H1 (cell line): ENCODE measurements around the gene CDADC1. TPM values are rescaled to one million over a fixed set of nuclear protein-coding genes. Genes with fewer than 3 reads are reported as not detected.
A peak's percentile ranks its signal among the peaks of the same experiment; 100 is the strongest.

ENCODE experiments used
- CTCF ChIA-PET: fragments of 300-600 bp; sonication (Branson Sonifier 250); formaldehyde crosslinking; loops from one replicate; lab custom pipeline; 2021; ENCODE audit not compliant: partially characterized antibody; lab: Charles Lee
- POLR2A ChIA-PET: fragments of 300-600 bp; sonication (Branson Sonifier 250); formaldehyde crosslinking; loops from one replicate; lab custom pipeline; 2021; ENCODE audit warnings: inconsistent platforms; ENCODE audit not compliant: partially characterized antibody; lab: Charles Lee
- DNase-seq, 2 experiments: peaks; one replicate each; pipeline versions ENCODE4 v3.0.0 to v3.0.0-alpha.2; 2010 to 2022; ENCODE audit warnings: low spot score in 2 of 2, low read depth in 1 of 2, mixed read lengths in 1 of 2
- FAIRE-seq: peaks from 2 replicates; lab custom pipeline; 2011; peaks lifted over from hg19 to GRCh38; lab: Jason Lieb, UNC
- H2AFZ ChIP-seq: 2 replicates; pipeline ENCODE4 v1.8.1; 2012; ENCODE audit warnings: low read length, inconsistent platforms
- H2AK5ac ChIP-seq: 2 replicates; pipeline ENCODE4 v1.6.1; 2013; ENCODE audit warnings: low read depth, low read length
- H2BK120ac ChIP-seq: replicated peaks from 2 replicates; pipeline ENCODE3; 2013; ENCODE audit warnings: low read depth, low read length, inconsistent platforms
- H2BK12ac ChIP-seq: 2 replicates; pipeline ENCODE4 v1.6.1; 2013; ENCODE audit warnings: low read depth, low read length
- H2BK15ac ChIP-seq: 2 replicates; pipeline ENCODE4 v1.6.1; 2013; ENCODE audit warnings: low read length
- H2BK20ac ChIP-seq: 2 replicates; pipeline ENCODE4 v1.6.1; 2013; ENCODE audit warnings: low read length
- H2BK5ac ChIP-seq: 2 replicates; pipeline ENCODE4 v1.6.1; 2013; ENCODE audit warnings: low read depth, low read length
- H3K14ac ChIP-seq: 2 replicates; pipeline ENCODE4 v1.6.1; 2013; ENCODE audit warnings: inconsistent platforms; ENCODE audit not compliant: insufficient read length
- H3K18ac ChIP-seq: 2 replicates; pipeline ENCODE4 v1.6.1; 2013; ENCODE audit warnings: low read length; ENCODE audit errors: extremely low read depth
- H3K23ac ChIP-seq: 2 replicates; pipeline ENCODE4 v1.6.1; 2013; ENCODE audit warnings: inconsistent platforms; ENCODE audit not compliant: insufficient read length
- H3K23me2 ChIP-seq: 2 replicates; pipeline ENCODE4 v1.6.1; 2013; ENCODE audit warnings: low read depth, low read length
- H3K27ac ChIP-seq: 2 replicates; pipeline ENCODE4 v1.6.1; 2011; ENCODE audit warnings: low read depth, low read length, inconsistent platforms
- H3K27me3 ChIP-seq, 4 experiments: replicated peaks in 1 of 4; 1 replicate in 1 of 4; 2 replicates in 3 of 4; pipeline versions ENCODE4 v1.6.1 to v1.8.1; 2011 to 2013; ENCODE audit warnings: low read length in 3 of 4, mild to moderate bottlenecking in 3 of 4, inconsistent platforms in 2 of 4, mixed read lengths in 2 of 4, moderate library complexity in 1 of 4; ENCODE audit not compliant: control insufficient read depth in 3 of 4, insufficient read depth in 3 of 4; ENCODE audit errors: extremely low read depth in 1 of 4
- H3K36me3 ChIP-seq, 4 experiments: 2 replicates each; pipeline versions ENCODE4 v1.6.1 to v1.8.1; 2011 to 2013; ENCODE audit warnings: mild to moderate bottlenecking in 4 of 4, low read length in 3 of 4, moderate library complexity in 2 of 4, control low read depth in 1 of 4, inconsistent platforms in 1 of 4; ENCODE audit not compliant: insufficient read depth in 4 of 4, control insufficient read depth in 2 of 4
- H3K4ac ChIP-seq: replicated peaks from 2 replicates; pipeline ENCODE3; 2013; ENCODE audit warnings: low read length, low read depth, mixed read lengths, inconsistent platforms; ENCODE audit not compliant: insufficient read length
- H3K4me1 ChIP-seq, 4 experiments: replicated peaks in 1 of 4; 1 replicate in 1 of 4; 2 replicates in 3 of 4; pipeline versions ENCODE4 v1.6.1 to v1.8.1; 2011 to 2013; ENCODE audit warnings: low read length in 3 of 4, inconsistent platforms in 2 of 4, mixed read lengths in 1 of 4; ENCODE audit not compliant: insufficient read depth in 4 of 4, control insufficient read depth in 3 of 4
- H3K4me2 ChIP-seq, 2 experiments: 2 replicates each; pipeline versions ENCODE4 v1.6.1 to v1.8.1; 2011 to 2013; ENCODE audit warnings: low read depth in 2 of 2, low read length in 2 of 2, control low read depth in 1 of 2, inconsistent platforms in 1 of 2, mild to moderate bottlenecking in 1 of 2; ENCODE audit not compliant: insufficient read depth in 1 of 2
- H3K4me3 ChIP-seq, 4 experiments: fragments of 200-600, 300-600 bp in 1 of 4; sonication (generic), shearing (Covaris generic), sonication (Bioruptor Twin) in 1 of 4; 2 replicates each; pipeline versions ENCODE4 v1.5.1 to v1.8.1; 2011 to 2016; ENCODE audit warnings: low read length in 4 of 4, low read depth in 3 of 4, control low read depth in 2 of 4, inconsistent platforms in 2 of 4, mild to moderate bottlenecking in 2 of 4, mixed read lengths in 1 of 4, moderate library complexity in 1 of 4; ENCODE audit not compliant: insufficient read depth in 2 of 4; ENCODE audit errors: extremely low read depth in 1 of 4
- H3K56ac ChIP-seq: replicated peaks from 2 replicates; pipeline ENCODE3; 2013; ENCODE audit warnings: low read depth, mild to moderate bottlenecking, mixed read lengths, low read length, inconsistent platforms; ENCODE audit not compliant: insufficient read length
- H3K79me1 ChIP-seq: 2 replicates; pipeline ENCODE4 v1.6.1; 2013; ENCODE audit warnings: low read depth, low read length, control low read depth
- H3K79me2 ChIP-seq, 2 experiments: 2 replicates each; pipeline versions ENCODE4 v1.6.1 to v1.8.1; 2012 to 2013; ENCODE audit warnings: low read length in 2 of 2, mild to moderate bottlenecking in 2 of 2, inconsistent platforms in 1 of 2; ENCODE audit not compliant: insufficient read depth in 2 of 2, control insufficient read depth in 1 of 2
- H3K9ac ChIP-seq, 4 experiments: replicated peaks in 1 of 4; 1 replicate in 1 of 4; 2 replicates in 3 of 4; pipeline versions ENCODE4 v1.6.1 to v1.8.1; 2011 to 2013; ENCODE audit warnings: low read depth in 3 of 4, low read length in 3 of 4, control low read depth in 2 of 4, mild to moderate bottlenecking in 2 of 4, moderate library complexity in 2 of 4, inconsistent platforms in 1 of 4; ENCODE audit errors: extremely low read depth in 1 of 4
- H3K9me3 ChIP-seq, 2 experiments: 2 replicates each; pipeline versions ENCODE4 v1.6.1 to v1.8.1; 2012 to 2013; ENCODE audit warnings: mild to moderate bottlenecking in 2 of 2, moderate library complexity in 2 of 2, control low read depth in 1 of 2, inconsistent platforms in 1 of 2, low read depth in 1 of 2, low read length in 1 of 2, mixed read lengths in 1 of 2; ENCODE audit not compliant: insufficient read depth in 2 of 2
- H4K20me1 ChIP-seq, 2 experiments: replicated peaks in 1 of 2; 2 replicates each; pipeline versions ENCODE3 to v1.8.1; 2011 to 2013; ENCODE audit warnings: inconsistent platforms in 2 of 2, low read length in 2 of 2, mild to moderate bottlenecking in 1 of 2; ENCODE audit not compliant: insufficient read depth in 2 of 2, control insufficient read depth in 1 of 2
- H4K5ac ChIP-seq: 2 replicates; pipeline ENCODE4 v1.6.1; 2013; ENCODE audit warnings: low read length, low read depth, mixed read lengths, inconsistent platforms; ENCODE audit not compliant: insufficient read length
- H4K8ac ChIP-seq: 2 replicates; pipeline ENCODE4 v1.8.0; 2013; ENCODE audit warnings: mild to moderate bottlenecking, moderate library complexity, low read length, inconsistent platforms; ENCODE audit not compliant: insufficient read depth; ENCODE audit errors: extremely low read depth
- H4K91ac ChIP-seq: replicated peaks from 2 replicates; pipeline ENCODE3; 2013; ENCODE audit warnings: low read length, mixed read lengths, inconsistent platforms; ENCODE audit not compliant: insufficient read length
- RNF2 ChIP-seq: fragments of 200-900, 300-1000 bp; sonication (generic); IDR thresholded peaks from 2 replicates; pipeline ENCODE4 v1.7.1; 2016; ENCODE audit warnings: borderline replicate concordance, low read depth, mild to moderate bottlenecking, antibody characterized with exemption, low read length; ENCODE audit not compliant: poor library complexity, severe bottlenecking; ENCODE audit errors: missing control alignments
- WGBS, 2 experiments: shearing (Covaris generic) in 1 of 2; methylation state at CpG; one replicate each; pipeline versions ENCODE4 v1.1.6 to v1.1.7; 2013 to 2015; ENCODE audit warnings: low lambda C conversion rate in 2 of 2, mixed read lengths in 2 of 2, inconsistent platforms in 1 of 2, low coverage in 1 of 2, missing lambda C conversion rate in 1 of 2; ENCODE audit not compliant: insufficient replicate concordance in 2 of 2, insufficient coverage in 1 of 2, insufficient read length in 1 of 2; ENCODE audit errors: extremely low coverage in 1 of 2, missing lambda C conversion rate in 1 of 2; 5-methylcytosine and 5-hydroxymethylcytosine counted together
- polyA plus RNA-seq, 7 experiments: library from polyadenylated mRNA; depleted of rRNA in 3 of 7; stranded (reverse) in 5 of 7; unstranded in 2 of 7; fragments of >200 nt in 5 of 7; fragments of 200-250 nt in 2 of 7; gene quantifications; 1 replicate in 5 of 7; 2 replicates in 1 of 7; 4 replicates in 1 of 7; pipeline versions ENCODE4 v1.2.1 to v1.2.3, GENCODE V29; 2011 to 2013; ENCODE audit warnings: missing spikeins in 2 of 7, mixed read lengths in 2 of 7
- total RNA-seq: library from RNA; stranded (reverse); fragmentation: NEBNext Ultra II Directional; extraction: Animal tissue kit (Norgen Biotek cat#: 25700); gene quantifications from 2 replicates; pipeline ENCODE4 v1.2.1, GENCODE V29; 2021

The CDADC1 gene
- total and polyA plus RNA-seq, 2 of the 8 experiments (the other 6 are each of a cell fraction or from before 2014, with no cell fraction given): 0.98 to 2.7 TPM

GRCh38 chr13:49303533-49304252 is 56.0 kb downstream of the CDADC1 start:
- FAIRE-seq: no peak
- 87% methylated on average over 11 of the region's 11 CpGs; no CpG with 5 or more reads in 1 of the 2 experiments for WGBS, 2 experiments
- H3K4me2 ChIP-seq: no peak overlapping the region
- H3K27me3 ChIP-seq: peaks cover 0 to 2% (median 0%) of the 10 kb centered on the region in 4 experiments; a peak in 1 of 7 replicates
- no peaks in the 10 kb centered on the region for H3K79me2 ChIP-seq
- no peaks in the 10 kb centered on the region for H3K9me3 ChIP-seq
- peak overlapping the region; percentile 1; the same call in 1 of the 2 replicates for H4K8ac ChIP-seq
- no peaks in the 10 kb centered on the region for H3K23me2 ChIP-seq
- no peak for TF ChIP-seq RNF2
- H3K14ac ChIP-seq: no peak overlapping the region
- H3K9ac ChIP-seq: no peak overlapping the region
- CTCF ChIA-PET: interaction anchor here (1.0 to 1.3 kb wide), 4 partner anchors 23 to 303 kb away, joined by 3 to 7 read pairs (median 4); no protein-coding TSS in a partner anchor
- no peak overlapping the region for H2AFZ ChIP-seq
- no peaks in the 10 kb centered on the region for H4K20me1 ChIP-seq
- POLR2A ChIA-PET: no interaction called here
- H2BK15ac ChIP-seq: no peak overlapping the region
- H3K36me3 ChIP-seq: no peaks in the 10 kb centered on the region
- no peak overlapping the region for H4K91ac ChIP-seq
- H3K4ac ChIP-seq: no peak overlapping the region
- H3K79me1 ChIP-seq: no peaks in the 10 kb centered on the region
- no peak overlapping the region for H3K27ac ChIP-seq
- H2BK120ac ChIP-seq: no peak overlapping the region
- H2BK12ac ChIP-seq: no peak overlapping the region
- no peak overlapping the region for H3K4me3 ChIP-seq
- H2AK5ac ChIP-seq: no peak overlapping the region
- no peak overlapping the region for H3K18ac ChIP-seq
- no peak overlapping the region for H3K56ac ChIP-seq
- H3K4me1 ChIP-seq: peaks cover 0 to 3% (median 1%) of the 10 kb centered on the region in 4 experiments; a peak in 2 of 7 replicates
- no peak overlapping the region for H3K23ac ChIP-seq
- no peak for DNase-seq
- H4K5ac ChIP-seq: no peak overlapping the region
- H2BK20ac ChIP-seq: no peak overlapping the region
- H2BK5ac ChIP-seq: no peak overlapping the region
